HEK293T (cell line): ENCODE measurements around the gene DAP.

Experiments
- CTCF ChIA-PET: fragments of 350-600 bp; formaldehyde crosslinking; extraction: SDS; loops from one replicate; lab custom pipeline; 2021; ENCODE audit warnings: antibody characterized with exemption, inconsistent platforms; lab: Yijun Ruan, JAX
- POLR2A ChIA-PET: fragments of 350-600 bp; formaldehyde crosslinking; extraction: SDS; loops from one replicate; lab custom pipeline; 2020; ENCODE audit warnings: antibody characterized with exemption, inconsistent platforms; lab: Yijun Ruan, JAX
- DNase-seq: peaks from one replicate; pipeline ENCODE4 v3.0.0; 2012; ENCODE audit warnings: mixed read lengths; ENCODE audit errors: extremely low spot score
- ARNT ChIP-seq: fragments of 450-650 bp; IDR thresholded peaks from 2 replicates; pipeline ENCODE4 v1.6.1; 2017; ENCODE audit warnings: mild to moderate bottlenecking
- BHLHE40 ChIP-seq: fragments of 450-650 bp; IDR thresholded peaks from 2 replicates; pipeline ENCODE4 v1.6.1; 2016; ENCODE audit warnings: mild to moderate bottlenecking, moderate library complexity, borderline replicate concordance
- CTBP1 ChIP-seq: fragments of 450-650 bp; IDR thresholded peaks from 2 replicates; pipeline ENCODE4 v1.6.1; 2016; ENCODE audit warnings: borderline replicate concordance
- ELF4 ChIP-seq: fragments of 450-650 bp; IDR thresholded peaks from 2 replicates; pipeline ENCODE4 v1.6.1; 2017; ENCODE audit warnings: antibody characterized with exemption
- FOXA1 ChIP-seq: fragments of 450-650 bp; IDR thresholded peaks from 2 replicates; pipeline ENCODE4 v1.6.1; 2016; ENCODE audit warnings: mild to moderate bottlenecking
- FOXK2 ChIP-seq: fragments of 450-650 bp; IDR thresholded peaks from 2 replicates; pipeline ENCODE4 v1.6.1; 2016; ENCODE audit warnings: mild to moderate bottlenecking
- FOXM1 ChIP-seq: fragments of 450-650 bp; IDR thresholded peaks from 2 replicates; pipeline ENCODE4 v1.6.1; 2017; ENCODE audit warnings: mild to moderate bottlenecking, borderline replicate concordance
- HDGF ChIP-seq: fragments of 450-650 bp; IDR thresholded peaks from 2 replicates; pipeline ENCODE4 v1.6.1; 2017; ENCODE audit warnings: antibody characterized with exemption, borderline replicate concordance
- L3MBTL2 ChIP-seq: fragments of 450-650 bp; conservative IDR thresholded peaks from 2 replicates; pipeline ENCODE4 v1.6.1; 2016; ENCODE audit warnings: mild to moderate bottlenecking
- LEF1 ChIP-seq: fragments of 450-650 bp; IDR thresholded peaks from 2 replicates; pipeline ENCODE4 v1.6.1; 2017; ENCODE audit warnings: mild to moderate bottlenecking, borderline replicate concordance
- NFRKB ChIP-seq: fragments of 450-650 bp; IDR thresholded peaks from 2 replicates; pipeline ENCODE4 v1.6.1; 2016; ENCODE audit warnings: mild to moderate bottlenecking, moderate library complexity
- PKNOX1 ChIP-seq: fragments of 450-650 bp; IDR thresholded peaks from 2 replicates; pipeline ENCODE4 v1.6.1; 2016
- SP1 ChIP-seq: fragments of 450-650 bp; IDR thresholded peaks from 2 replicates; pipeline ENCODE4 v1.6.1; 2017
- SUZ12 ChIP-seq: fragments of 450-650 bp; IDR thresholded peaks from 2 replicates; pipeline ENCODE4 v1.6.1; 2016; ENCODE audit warnings: mild to moderate bottlenecking
- TARDBP ChIP-seq: fragments of 450-650 bp; IDR thresholded peaks from 2 replicates; pipeline ENCODE4 v1.6.1; 2016
- ZNF384 ChIP-seq: fragments of 450-650 bp; IDR thresholded peaks from 2 replicates; pipeline ENCODE4 v1.6.1; 2016

Gene DAP

GRCh38 chr5:10761185-10761932 is at the start of gene DAP:
Gene DAP, minus strand, starts transcription at chr5:10761234. Its CDS starts 166 bp downstream, at chr5:10761068.
- TF ChIP-seq BHLHE40: no peak
- no peak for TF ChIP-seq FOXA1
- TF ChIP-seq L3MBTL2: peak; percentile 27; the same call in 1 of the 2 replicates
- ChIA-PET CTCF (no interaction called here), POLR2A (interaction anchor here (1.1 kb wide), 1 partner anchor 19 kb away, joined by 5 read pairs; no protein-coding TSS in a partner anchor)
- peak; percentile 92 for DNase-seq

- ChIA-PET CTCF (interaction anchor here (0.6 kb wide), 1 partner anchor 55 kb away, joined by 4 read pairs; no protein-coding TSS in a partner anchor), POLR2A (no interaction called here)
- TF ChIP-seq CTBP1 (no peak), PKNOX1 (no peak), FOXA1 (no peak), L3MBTL2 (no peak), NFRKB (no peak), ZNF384 (no peak), HDGF (no peak), ARNT (no peak)
- no peak for DNase-seq
Observed at GRCh38 chr5:10808347-10809226, 47.6 kb upstream of the DAP start.

GRCh38 chr5:10801931-10802666 is 41.1 kb upstream of the DAP start:
- no peak for TF ChIP-seq BHLHE40
- TF ChIP-seq ARNT: no peak
- no peak for TF ChIP-seq HDGF
- TF ChIP-seq PKNOX1: no peak
- no peak for TF ChIP-seq ELF4
- TF ChIP-seq FOXK2: no peak
- TF ChIP-seq FOXA1: no peak
- TF ChIP-seq CTBP1: no peak
- TF ChIP-seq FOXM1: no peak
- TF ChIP-seq LEF1: no peak
- no peak for TF ChIP-seq SUZ12
- TF ChIP-seq TARDBP: no peak
- TF ChIP-seq L3MBTL2: no peak
- no peak for TF ChIP-seq SP1
- TF ChIP-seq ZNF384: no peak
- TF ChIP-seq NFRKB: no peak
- no peak for DNase-seq
- CTCF ChIA-PET: no interaction called here
- POLR2A ChIA-PET: no interaction called here

- TF ChIP-seq L3MBTL2: no peak
- TF ChIP-seq PKNOX1: no peak
- no peak for TF ChIP-seq SUZ12
- TF ChIP-seq NFRKB: no peak
- no peak for TF ChIP-seq ELF4
- no peak for TF ChIP-seq ZNF384
- no peak for TF ChIP-seq LEF1
- TF ChIP-seq CTBP1: no peak
- TF ChIP-seq BHLHE40: no peak
- TF ChIP-seq HDGF: no peak
- no peak for TF ChIP-seq FOXM1
- TF ChIP-seq FOXK2: no peak
- no peak for TF ChIP-seq ARNT
- TF ChIP-seq SP1: no peak
- TF ChIP-seq TARDBP: no peak
- TF ChIP-seq FOXA1: no peak
- no peak for DNase-seq
- ChIA-PET POLR2A (no interaction called here), CTCF (interaction anchor here (0.7 kb wide), 1 partner anchor 25 kb away, joined by 3 read pairs; no protein-coding TSS in a partner anchor)
Observed at GRCh38 chr5:10800852-10801251, 39.8 kb upstream of the DAP start.

- POLR2A ChIA-PET: no interaction called here
- CTCF ChIA-PET: no interaction called here
- no peak for DNase-seq
Observed at GRCh38 chr5:10797261-10797660, 36.2 kb upstream of the DAP start.

More at GRCh38 chr5:10797261-10797660, 36.2 kb upstream of the DAP start:
- no peak for TF ChIP-seq BHLHE40
- no peak for TF ChIP-seq PKNOX1
- TF ChIP-seq HDGF: no peak
- TF ChIP-seq TARDBP: no peak
- TF ChIP-seq FOXK2: no peak
- TF ChIP-seq ZNF384: no peak
- TF ChIP-seq SUZ12: no peak
- no peak for TF ChIP-seq L3MBTL2
- TF ChIP-seq NFRKB: no peak
- TF ChIP-seq ARNT: no peak
